Stimulated activated CD8-positive, alpha-beta memory T cell treated with anti-CD3 and anti-CD28 coated beads, Interleukin-2, amount 100 ng/mL, for 1 hour (primary cell): Measurements from ENCODE around the gene IFT122.

ENCODE experiments used
- DNase-seq, 2 donors: peaks; one replicate each; pipeline ENCODE4 v3.0.0-alpha.2; 2020; ENCODE audit warnings: low read depth in 2 of 2

IFT122 gene

GRCh38 chr3:129556890-129557547 is 117.0 kb downstream of the IFT122 start:
- DNase-seq: no peak

- DNase-seq: no peak
Measured at GRCh38 chr3:129557548-129557894, 117.5 kb downstream of the IFT122 start.

GRCh38 chr3:129558081-129558771 is 118.2 kb downstream of the IFT122 start:
- no peak for DNase-seq

- DNase-seq: no peak
Measured at GRCh38 chr3:129558772-129559564, 118.9 kb downstream of the IFT122 start.

- DNase-seq: no peak
Measured at GRCh38 chr3:129559565-129560079, 119.6 kb downstream of the IFT122 start.

GRCh38 chr3:129560269-129560787 is 120.3 kb downstream of the IFT122 start:
- DNase-seq: no peak

GRCh38 chr3:129560911-129561594 is 121.0 kb downstream of the IFT122 start:
- DNase-seq: no peak

GRCh38 chr3:129561619-129562248 is 121.7 kb downstream of the IFT122 start:
- no peak for DNase-seq

GRCh38 chr3:129562803-129563202 is 122.8 kb downstream of the IFT122 start:
- no peak for DNase-seq

GRCh38 chr3:129563332-129563731 is 123.3 kb downstream of the IFT122 start:
- no peak for DNase-seq

GRCh38 chr3:129563850-129564535 is 124.0 kb downstream of the IFT122 start:
- no peak for DNase-seq

- DNase-seq: no peak
Measured at GRCh38 chr3:129564981-129565644, 125.1 kb downstream of the IFT122 start.

- DNase-seq: no peak
Measured at GRCh38 chr3:129565902-129566301, 125.9 kb downstream of the IFT122 start.

- no peak for DNase-seq
Measured at GRCh38 chr3:129567176-129567705, 127.2 kb downstream of the IFT122 start.

- no peak for DNase-seq
Measured at GRCh38 chr3:129567939-129568338, 127.9 kb downstream of the IFT122 start.

GRCh38 chr3:129569856-129570255 is 129.8 kb downstream of the IFT122 start:
- DNase-seq: no peak
